OCI-LY7 (cell line): ENCODE measurements around the gene KCNMA1. TPM values are rescaled to one million over a fixed set of nuclear protein-coding genes. Genes with fewer than 3 reads are reported as not detected.

ENCODE experiments used
- BruUV-seq: library from RNA; stranded (reverse); fragments of 400-500 nt; replicated peaks from 2 replicates; lab custom pipeline; 2021; lab: Mats Ljungman, UMichigan
- CTCF ChIA-PET: fragments of 300-600 bp; sonication (Branson Sonifier 250); formaldehyde crosslinking; loops from one replicate; lab custom pipeline; 2022; ENCODE audit warnings: antibody characterized with exemption; ENCODE audit not compliant: unreplicated experiment; lab: Charles Lee
- POLR2A ChIA-PET: fragments of 300-600 bp; sonication (Branson Sonifier 250); formaldehyde crosslinking; loops from one replicate; lab custom pipeline; 2022; ENCODE audit warnings: antibody characterized with exemption; lab: Charles Lee
- DNase-seq: peaks from one replicate; pipeline ENCODE4 v3.0.0-alpha.2; 2015; ENCODE audit warnings: low spot score
- H2AFZ ChIP-seq: fragments of 200-600 bp; sonication (generic), shearing (Covaris generic); 2 replicates; pipeline ENCODE4 v1.6.1; 2014; ENCODE audit warnings: mild to moderate bottlenecking, antibody characterized with exemption, low read length, moderate library complexity
- H3K27ac ChIP-seq: fragments of 200-600 bp; sonication (generic); 2 replicates; pipeline ENCODE4 v1.5.1; 2014; ENCODE audit warnings: mixed run types, low read depth, mild to moderate bottlenecking, moderate library complexity, low read length, inconsistent platforms; ENCODE audit not compliant: poor library complexity, severe bottlenecking
- H3K36me3 ChIP-seq: fragments of 200-600 bp; sonication (generic); 2 replicates; pipeline ENCODE4 v1.6.1; 2014; ENCODE audit warnings: mild to moderate bottlenecking, antibody characterized with exemption, low read length, moderate library complexity, mixed read lengths; ENCODE audit not compliant: insufficient read depth
- H3K4me1 ChIP-seq: fragments of 200-600 bp; sonication (generic); 2 replicates; pipeline ENCODE4 v1.5.1; 2014; ENCODE audit warnings: mild to moderate bottlenecking, low read length; ENCODE audit not compliant: insufficient read depth, poor library complexity, severe bottlenecking
- H3K4me2 ChIP-seq: fragments of 200-600 bp; sonication (generic); 2 replicates; pipeline ENCODE4 v1.6.1; 2014; ENCODE audit warnings: mild to moderate bottlenecking, low read length
- H3K4me3 ChIP-seq: fragments of 200-600 bp; sonication (generic); 2 replicates; pipeline ENCODE4 v1.5.1; 2014; ENCODE audit warnings: mild to moderate bottlenecking, low read depth, low read length; ENCODE audit not compliant: poor library complexity, severe bottlenecking
- H3K79me2 ChIP-seq: fragments of 200-600 bp; sonication (generic); 2 replicates; pipeline ENCODE4 v1.6.1; 2016; ENCODE audit warnings: low read depth, mild to moderate bottlenecking, low read length, moderate library complexity, mixed read lengths; ENCODE audit not compliant: insufficient read depth
- H3K9me2 ChIP-seq: fragments of 200-600 bp; sonication (generic); 2 replicates; pipeline ENCODE4 v1.6.1; 2016; ENCODE audit warnings: mild to moderate bottlenecking, low read length, mixed read lengths; ENCODE audit not compliant: insufficient read depth
- H3K9me3 ChIP-seq: fragments of 200-600 bp; sonication (generic); 2 replicates; pipeline ENCODE4 v1.6.1; 2014; ENCODE audit warnings: mild to moderate bottlenecking, mixed run types, low read length, mixed read lengths
- H4K20me1 ChIP-seq: fragments of 200-600 bp; sonication (generic); 2 replicates; pipeline ENCODE4 v1.6.1; 2014; ENCODE audit warnings: mild to moderate bottlenecking, antibody characterized with exemption, low read length, moderate library complexity, mixed read lengths; ENCODE audit not compliant: insufficient read depth
- EZH2phosphoT487 ChIP-seq: fragments of 200-600 bp; sonication (generic); IDR thresholded peaks from 2 replicates; pipeline ENCODE4 v1.6.1; 2018; ENCODE audit warnings: low read depth, borderline replicate concordance, mild to moderate bottlenecking, mixed run types, antibody characterized with exemption, low read length, moderate library complexity, mixed read lengths
- intact Hi-C: fragments of 100-400 bp; cut with micrococcal nuclease; formaldehyde crosslinking; loops from one replicate; pipeline ENCODE4 v1.10.0; 2022; ENCODE audit not compliant: unreplicated experiment
- total RNA-seq, 2 experiments: library from RNA; depleted of rRNA in 1 of 2; stranded (reverse); fragments of >200 nt in 1 of 2; shearing (Covaris generic) in 1 of 2; gene quantifications; 2 replicates each; pipeline ENCODE4 v1.2.3, GENCODE V29; 2014 to 2022
- TF ChIP-seq, protein P1 (sequence below): fragments of 200-600 bp; sonication (generic); conservative IDR thresholded peaks from 2 replicates; pipeline ENCODE4 v1.5.1; 2014; ENCODE audit warnings: mild to moderate bottlenecking, antibody characterized with exemption, low read length, moderate library complexity, mixed read lengths

KCNMA1 gene
- total RNA-seq, 2 experiments from 2014 or later = not detected

DNA sequence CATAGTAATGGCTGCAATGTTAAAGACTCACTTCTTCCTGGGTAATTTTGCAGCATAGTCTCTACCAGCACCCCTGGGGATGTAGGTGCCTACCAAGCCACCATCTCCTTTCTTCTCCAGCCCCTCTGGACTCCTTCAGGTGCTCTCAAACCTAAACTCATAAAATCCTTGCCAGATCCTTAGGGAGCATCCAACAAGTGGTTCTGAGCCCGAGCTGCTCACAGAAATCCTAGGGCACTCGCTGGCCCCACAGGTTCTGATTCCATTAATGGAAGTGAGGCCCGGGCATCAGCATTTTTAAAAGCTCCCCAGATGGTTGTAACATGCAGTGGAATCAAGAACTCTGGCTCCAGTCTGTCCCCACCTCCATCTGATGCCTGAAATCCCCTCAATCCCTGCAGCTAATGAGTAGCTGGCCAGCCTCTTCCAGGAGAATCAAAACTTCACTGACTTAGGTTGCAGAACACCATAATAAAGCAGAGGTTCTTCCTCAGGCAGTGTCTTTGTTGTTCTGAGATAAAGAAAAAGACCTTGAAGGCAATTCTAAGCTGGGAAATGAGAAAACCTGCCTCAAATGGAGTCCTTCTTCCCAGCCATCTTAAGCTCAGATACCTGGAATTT lies 336.8 kb downstream of the KCNMA1 start:
- Histone ChIP-seq H3K4me1 (no peaks in the 10 kb centered on the region), H2AFZ (no peak overlapping the region), H3K79me2 (no peaks in the 10 kb centered on the region), H4K20me1 (no peaks in the 10 kb centered on the region), H3K36me3 (no peaks in the 10 kb centered on the region), H3K9me2 (no peaks in the 10 kb centered on the region), H3K4me3 (no peak overlapping the region), H3K9me3 (no peaks in the 10 kb centered on the region), H3K27ac (no peak overlapping the region), H3K4me2 (no peak overlapping the region)
- intact Hi-C loops = no loop called here
- POLR2A ChIA-PET = interaction anchor here (1.1 kb wide), 1 partner anchor 20 kb away, joined by 3 read pairs; no protein-coding TSS in a partner anchor
- no peak for TF ChIP-seq EZH2phosphoT487
- TF ChIP-seq, protein P1, sequence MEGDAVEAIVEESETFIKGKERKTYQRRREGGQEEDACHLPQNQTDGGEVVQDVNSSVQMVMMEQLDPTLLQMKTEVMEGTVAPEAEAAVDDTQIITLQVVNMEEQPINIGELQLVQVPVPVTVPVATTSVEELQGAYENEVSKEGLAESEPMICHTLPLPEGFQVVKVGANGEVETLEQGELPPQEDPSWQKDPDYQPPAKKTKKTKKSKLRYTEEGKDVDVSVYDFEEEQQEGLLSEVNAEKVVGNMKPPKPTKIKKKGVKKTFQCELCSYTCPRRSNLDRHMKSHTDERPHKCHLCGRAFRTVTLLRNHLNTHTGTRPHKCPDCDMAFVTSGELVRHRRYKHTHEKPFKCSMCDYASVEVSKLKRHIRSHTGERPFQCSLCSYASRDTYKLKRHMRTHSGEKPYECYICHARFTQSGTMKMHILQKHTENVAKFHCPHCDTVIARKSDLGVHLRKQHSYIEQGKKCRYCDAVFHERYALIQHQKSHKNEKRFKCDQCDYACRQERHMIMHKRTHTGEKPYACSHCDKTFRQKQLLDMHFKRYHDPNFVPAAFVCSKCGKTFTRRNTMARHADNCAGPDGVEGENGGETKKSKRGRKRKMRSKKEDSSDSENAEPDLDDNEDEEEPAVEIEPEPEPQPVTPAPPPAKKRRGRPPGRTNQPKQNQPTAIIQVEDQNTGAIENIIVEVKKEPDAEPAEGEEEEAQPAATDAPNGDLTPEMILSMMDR = no peak
- no peak for DNase-seq
- no TSS peak for BruUV-seq
- CTCF ChIA-PET = no interaction called here

DNA sequence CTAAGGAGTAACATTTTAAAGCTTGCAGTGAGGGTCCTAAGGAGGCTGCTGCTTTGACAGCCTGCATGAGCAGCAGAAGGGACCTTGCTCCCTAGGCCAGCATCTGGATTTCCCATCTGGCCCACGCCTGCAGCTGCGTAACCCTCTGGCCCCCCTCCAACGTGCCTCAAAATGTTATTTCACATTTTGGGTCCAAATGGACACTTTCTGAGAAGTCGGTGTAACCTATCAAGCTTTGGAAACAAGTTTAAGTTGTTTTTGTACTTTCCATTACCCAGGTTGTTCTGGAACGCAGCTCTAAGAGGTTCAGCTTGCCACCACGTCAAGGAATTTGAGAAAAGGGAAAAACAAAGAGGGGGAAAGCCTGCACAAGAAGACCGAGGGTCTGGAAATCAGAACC lies 338.3 kb downstream of the KCNMA1 start:
- no peak overlapping the region for H3K27ac ChIP-seq
- H2AFZ ChIP-seq = no peak overlapping the region
- no peaks in the 10 kb centered on the region for H3K9me3 ChIP-seq
- no peaks in the 10 kb centered on the region for H3K79me2 ChIP-seq
- no peaks in the 10 kb centered on the region for H4K20me1 ChIP-seq
- BruUV-seq = no TSS peak
- H3K4me3 ChIP-seq = no peak overlapping the region
- DNase-seq = no peak
- no peaks in the 10 kb centered on the region for H3K9me2 ChIP-seq
- H3K4me2 ChIP-seq = no peak overlapping the region
- TF ChIP-seq, protein P1 = no peak
- TF ChIP-seq EZH2phosphoT487 = no peak
- H3K4me1 ChIP-seq = no peaks in the 10 kb centered on the region
- intact Hi-C loops = no loop called here
- POLR2A ChIA-PET = no interaction called here
- no peaks in the 10 kb centered on the region for H3K36me3 ChIP-seq
- CTCF ChIA-PET = no interaction called here

DNA sequence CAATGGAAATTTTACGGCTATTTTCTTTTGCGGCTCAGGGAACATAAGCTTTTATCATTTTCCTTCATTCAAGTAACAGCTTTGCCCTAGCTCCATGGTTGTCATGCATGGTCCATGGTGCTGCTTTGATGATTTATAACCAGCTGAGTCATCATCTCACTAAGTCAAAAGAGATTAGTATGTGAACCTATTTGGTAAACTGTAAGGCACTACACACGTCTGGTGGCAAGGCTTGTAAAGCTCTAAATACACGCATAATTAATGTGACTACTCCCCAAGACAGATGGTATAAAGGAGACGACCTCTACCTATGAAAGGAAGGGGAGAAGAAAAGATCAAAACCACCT lies 340.2 kb downstream of the KCNMA1 start:
- CTCF ChIA-PET = no interaction called here
- Histone ChIP-seq H3K4me2 (no peak overlapping the region), H3K4me3 (no peak overlapping the region), H4K20me1 (no peaks in the 10 kb centered on the region), H3K9me3 (no peaks in the 10 kb centered on the region), H3K27ac (no peak overlapping the region), H3K79me2 (no peaks in the 10 kb centered on the region), H2AFZ (no peak overlapping the region), H3K9me2 (no peaks in the 10 kb centered on the region), H3K36me3 (no peaks in the 10 kb centered on the region), H3K4me1 (no peaks in the 10 kb centered on the region)
- BruUV-seq = no TSS peak
- TF ChIP-seq EZH2phosphoT487 = no peak
- TF ChIP-seq, protein P1 = no peak
- POLR2A ChIA-PET = interaction anchor here (0.7 to 1.1 kb wide), 2 partner anchors 10 to 37 kb away, joined by 3 read pairs; no protein-coding TSS in a partner anchor
- intact Hi-C loops = no loop called here
- DNase-seq = no peak
